GM19099 (cell line): ENCODE data around the gene C6orf136.

Experiments
- POLR2A ChIP-seq: IDR thresholded peaks from 3 replicates; pipeline ENCODE4 v1.6.1; 2011; ENCODE audit warnings: low read depth; ENCODE audit not compliant: insufficient read length; ENCODE audit errors: extremely low read depth

C6orf136 gene

GRCh38 chr6:30640481-30640880 lies 6.5 kb upstream of the C6orf136 start:
- no peak for TF ChIP-seq POLR2A

GRCh38 chr6:30641048-30641447 lies 5.9 kb upstream of the C6orf136 start:
- no peak for TF ChIP-seq POLR2A

GRCh38 chr6:30643656-30644055 lies 3.3 kb upstream of the C6orf136 start:
- TF ChIP-seq POLR2A, result no peak

DNA sequence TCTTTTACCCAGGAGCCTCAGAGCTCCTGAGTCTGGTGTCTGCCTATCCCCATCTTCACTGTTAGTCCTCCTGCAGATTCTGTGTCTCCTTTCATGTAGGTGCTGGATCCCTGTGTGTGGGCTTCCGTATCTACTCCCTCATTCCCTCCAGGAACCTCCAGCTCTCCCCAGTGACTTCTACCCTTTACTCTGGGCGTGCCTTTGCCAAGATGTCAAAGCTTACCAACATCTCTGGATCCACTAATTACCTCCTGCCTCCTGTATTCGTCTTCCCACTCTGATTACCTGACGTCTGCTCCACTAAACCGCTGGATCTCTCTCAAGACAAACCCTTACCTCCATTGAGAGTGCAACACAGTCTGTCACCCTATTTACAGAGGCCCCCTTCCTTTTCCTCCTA lies 2.2 kb upstream of the C6orf136 start:
- TF ChIP-seq POLR2A, result no peak

GRCh38 chr6:30645989-30646388 lies 944 bp upstream of the C6orf136 start:
- no peak for TF ChIP-seq POLR2A

GRCh38 chr6:30647242-30648116 lies 546 bp downstream of the C6orf136 start:
- TF ChIP-seq POLR2A, result peak; percentile 53

DNA sequence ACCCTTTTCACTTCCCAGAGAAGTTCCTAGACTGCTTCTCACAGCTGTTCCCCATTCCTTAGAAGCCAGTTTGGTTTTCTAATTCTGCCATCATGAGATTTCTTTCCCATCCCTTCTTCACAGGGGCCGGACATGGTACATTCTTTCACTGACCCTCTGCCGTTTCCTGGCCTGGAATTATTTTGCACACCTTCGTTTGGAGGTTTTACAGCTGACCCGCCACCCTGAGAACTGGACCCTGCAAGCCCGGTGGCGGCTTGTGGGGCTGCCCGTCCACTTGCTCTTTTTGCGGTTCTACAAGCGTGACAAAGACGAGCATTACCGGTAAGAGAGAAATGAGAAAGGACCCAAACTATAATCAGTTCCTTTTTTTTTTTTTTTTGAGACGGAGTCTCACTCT lies 4.2 kb downstream of the C6orf136 start:
- no peak for TF ChIP-seq POLR2A

- TF ChIP-seq POLR2A, result no peak
Observed at GRCh38 chr6:30654798-30655742, 8.1 kb downstream of the C6orf136 start.

GRCh38 chr6:30655743-30656094 lies 8.8 kb downstream of the C6orf136 start:
- TF ChIP-seq POLR2A, result no peak

DNA sequence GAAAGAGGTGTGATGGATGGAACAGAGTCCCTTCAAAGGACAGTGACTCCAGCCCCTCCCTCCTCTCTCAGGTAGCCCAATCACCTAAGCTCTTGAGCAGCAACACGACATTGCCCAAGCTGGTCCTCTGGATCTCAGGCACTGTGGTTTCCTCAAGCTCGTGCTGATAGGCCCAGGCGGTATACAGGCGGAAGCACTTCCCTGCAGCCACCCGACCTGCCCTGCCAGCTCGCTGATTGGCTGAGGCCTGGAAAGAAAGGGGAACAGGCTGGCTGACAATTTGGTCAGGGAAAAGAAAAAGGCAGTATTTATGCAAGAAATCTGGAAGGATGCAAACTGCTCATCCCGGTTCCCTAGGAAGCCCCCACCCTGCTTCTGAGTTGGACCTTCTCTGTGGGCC lies 9.6 kb downstream of the C6orf136 start:
- TF ChIP-seq POLR2A, result no peak

DNA sequence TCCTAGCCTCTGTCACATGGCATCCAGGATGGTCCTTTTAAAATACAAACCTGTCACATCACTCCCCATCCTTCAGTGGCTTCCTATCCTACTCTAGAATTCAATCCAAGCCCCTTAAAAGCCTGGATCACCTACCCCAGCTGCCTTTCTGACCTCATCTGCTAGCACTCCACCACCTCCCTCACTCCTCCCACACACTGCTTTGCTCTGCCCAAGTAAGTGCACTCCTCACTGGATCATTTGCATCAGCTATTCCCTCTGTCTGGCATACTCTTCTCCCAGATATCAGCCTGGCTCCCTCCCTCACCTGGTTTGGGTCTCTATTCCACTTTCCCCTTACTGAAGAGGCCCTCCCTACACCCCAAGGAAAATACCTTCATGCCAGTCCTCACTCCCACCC lies 10.5 kb downstream of the C6orf136 start:
- no peak for TF ChIP-seq POLR2A

GRCh38 chr6:30664994-30665767 lies 18.2 kb downstream of the C6orf136 start:
- no peak for TF ChIP-seq POLR2A

GRCh38 chr6:30670760-30671527 lies 24.0 kb downstream of the C6orf136 start:
- TF ChIP-seq POLR2A, result no peak

DNA sequence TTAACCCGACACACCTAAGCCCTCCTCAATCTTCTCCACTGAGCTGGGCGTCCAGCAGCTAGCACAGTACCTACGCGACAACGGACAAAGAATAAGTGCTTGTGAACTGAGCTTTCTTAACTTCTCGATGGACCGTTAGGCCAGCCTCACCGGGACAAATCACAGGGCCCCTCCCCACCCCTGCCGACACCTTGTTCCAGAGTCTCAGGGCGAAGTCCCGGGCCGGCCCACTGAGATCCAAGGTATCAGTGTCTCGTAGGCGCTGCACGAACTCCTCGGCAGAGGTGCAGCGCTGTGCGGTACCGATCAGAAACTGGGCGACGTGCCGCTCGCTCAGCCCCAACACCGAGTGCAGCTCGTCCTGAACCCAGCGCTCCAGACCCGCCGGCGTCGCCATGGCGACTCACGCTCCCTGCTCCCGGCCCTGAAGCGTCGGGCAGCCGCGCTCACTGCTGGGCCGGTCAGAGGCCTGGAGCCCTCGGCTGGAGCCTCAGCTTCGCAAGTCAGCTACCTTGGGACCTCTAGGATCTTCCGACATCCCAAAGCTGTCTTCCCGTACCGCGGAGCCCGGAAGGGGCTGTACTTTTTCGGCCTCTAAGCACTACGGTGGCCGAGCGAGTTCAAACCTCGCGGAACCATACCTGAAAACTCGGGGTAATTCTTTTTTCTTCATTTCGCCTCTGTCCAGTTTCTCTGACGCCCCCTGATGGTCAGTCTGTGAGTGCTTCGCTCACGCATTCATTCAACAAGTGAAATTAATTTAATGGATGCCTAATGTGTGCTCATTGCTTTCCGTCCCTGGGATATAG lies 25.7 kb downstream of the C6orf136 start, which contains the start of gene DHX16:
DHX16 (minus strand) TSS at position 562 of the 809 bp plus-strand sequence; CDS start at position 397, 165 bp downstream.
- TF ChIP-seq POLR2A, result peak; percentile 75
